ENCODE results near the gene DOK6. TPM values are rescaled to one million over a fixed set of nuclear protein-coding genes. Genes with fewer than 3 reads are reported as not detected.

DOK6 gene
- total and polyA plus RNA-seq, 2 donors (not counting 3 experiments of a cell fraction or from before 2014, with no cell fraction given) = under 0.01 TPM; not detected in 1

- CTCF ChIA-PET = no interaction called here
- H2AFZ ChIP-seq (ENCODE audit: low read depth, low read length) = no peak overlapping the region
Measured at GRCh38 chr18:69885355-69885754, 484.7 kb downstream of the DOK6 start.

More at GRCh38 chr18:69885355-69885754, 484.7 kb downstream of the DOK6 start:
- H3K4me1 ChIP-seq (ENCODE audit: control insufficient read depth, extremely low read depth, insufficient read depth, low read length) = no peaks in the 10 kb centered on the region
- FAIRE-seq (no peak), DNase-seq (ENCODE audit: low read depth, low spot score) (no peak)
- no peaks in the 10 kb centered on the region for H3K36me3 ChIP-seq (ENCODE audit: control insufficient read depth in 2 of 2, extremely low read depth in 1 of 2, insufficient read depth in 2 of 2, low read length in 2 of 2)
- no peaks in the 10 kb centered on the region for H3K9me1 ChIP-seq (replicated peaks; ENCODE audit: control insufficient read depth, extremely low read depth, insufficient read depth, low read length)
- no peak overlapping the region for H3K4me3 ChIP-seq (replicated peaks in 1 of 3; ENCODE audit: insufficient read depth in 1 of 3, low read depth in 1 of 3, low read length in 3 of 3)
- dilution Hi-C loops (cut with MboI; ENCODE audit: extremely low pct_ligation_motif_present, low sequenced_read_pairs) (no loop called here), intact Hi-C loops (cut with micrococcal nuclease) (no loop called here)
- TF ChIP-seq POLR2A (IDR thresholded peaks at IDR 0.05; ENCODE audit: low read depth, low read length) (no peak), CTCF (IDR thresholded peaks at IDR 0.05; ENCODE audit: extremely low read depth in 1 of 2, insufficient read depth in 1 of 2, low read depth in 1 of 2, low read length in 2 of 2) (no peak), MYC (IDR thresholded peaks at IDR 0.05; ENCODE audit: low read depth, low read length) (no peak), EZH2 (IDR thresholded peaks at IDR 0.05; ENCODE audit: borderline replicate concordance, low read depth, low read length, severe bottlenecking) (no peak), GATA2 (IDR thresholded peaks at IDR 0.05; ENCODE audit: insufficient read depth, insufficient read length, low read depth, low read length) (no peak), MAX (IDR thresholded peaks at IDR 0.05; ENCODE audit: insufficient read depth, insufficient read length) (no peak), JUN (IDR thresholded peaks at IDR 0.05; ENCODE audit: borderline replicate concordance, insufficient read depth, insufficient read length, low read depth) (no peak)
- H3K9me3 ChIP-seq (replicated peaks; ENCODE audit: control insufficient read depth, insufficient read depth, low read length) = no peaks in the 10 kb centered on the region
- H3K4me2 ChIP-seq (ENCODE audit: insufficient read depth, low read length) = no peak overlapping the region
- BruUV-seq (replicated peaks) = no TSS peak
- H4K20me1 ChIP-seq (replicated peaks; ENCODE audit: control insufficient read depth, extremely low read depth, insufficient read depth, low read length) = no peaks in the 10 kb centered on the region
- H3K79me2 ChIP-seq (ENCODE audit: control insufficient read depth, insufficient read depth, low read length) = no peaks in the 10 kb centered on the region
- H3K27ac ChIP-seq (ENCODE audit: insufficient read depth, low read depth, low read length) = no peak overlapping the region
- H3K9ac ChIP-seq (replicated peaks; ENCODE audit: extremely low read depth, insufficient read depth, low read length) = no peak overlapping the region
- POLR2A ChIA-PET = no interaction called here
- no peaks in the 10 kb centered on the region for H3K27me3 ChIP-seq (ENCODE audit: control insufficient read depth in 2 of 2, insufficient read depth in 2 of 2, low read length in 2 of 2)

Data from endothelial cell of umbilical vein (primary cell).